Uterus (tissue), 2 donors: ENCODE results near the gene KBTBD7.

ENCODE experiments used
- POLR2A ChIP-seq, 2 donors: fragments of 450-650 bp; IDR thresholded peaks; one replicate each; pipeline ENCODE4 v1.6.1; 2016; ENCODE audit warnings: antibody characterized with exemption in 2 of 2, mild to moderate bottlenecking in 1 of 2, moderate library complexity in 1 of 2
- TF ChIP-seq, protein P1 (sequence below), 4 experiments: fragments of 200-600 bp in 2 of 4; fragments of 450-650 bp in 2 of 4; sonication (generic) in 2 of 4; IDR thresholded peaks; one replicate each; pipeline ENCODE4 v1.5.1; 2016 to 2019; ENCODE audit warnings: antibody characterized with exemption in 4 of 4, mild to moderate bottlenecking in 2 of 4, moderate library complexity in 1 of 4

GRCh38 chr13:41157048-41157717, 37.2 kb downstream of the KBTBD7 start:
- TF ChIP-seq, protein P1, sequence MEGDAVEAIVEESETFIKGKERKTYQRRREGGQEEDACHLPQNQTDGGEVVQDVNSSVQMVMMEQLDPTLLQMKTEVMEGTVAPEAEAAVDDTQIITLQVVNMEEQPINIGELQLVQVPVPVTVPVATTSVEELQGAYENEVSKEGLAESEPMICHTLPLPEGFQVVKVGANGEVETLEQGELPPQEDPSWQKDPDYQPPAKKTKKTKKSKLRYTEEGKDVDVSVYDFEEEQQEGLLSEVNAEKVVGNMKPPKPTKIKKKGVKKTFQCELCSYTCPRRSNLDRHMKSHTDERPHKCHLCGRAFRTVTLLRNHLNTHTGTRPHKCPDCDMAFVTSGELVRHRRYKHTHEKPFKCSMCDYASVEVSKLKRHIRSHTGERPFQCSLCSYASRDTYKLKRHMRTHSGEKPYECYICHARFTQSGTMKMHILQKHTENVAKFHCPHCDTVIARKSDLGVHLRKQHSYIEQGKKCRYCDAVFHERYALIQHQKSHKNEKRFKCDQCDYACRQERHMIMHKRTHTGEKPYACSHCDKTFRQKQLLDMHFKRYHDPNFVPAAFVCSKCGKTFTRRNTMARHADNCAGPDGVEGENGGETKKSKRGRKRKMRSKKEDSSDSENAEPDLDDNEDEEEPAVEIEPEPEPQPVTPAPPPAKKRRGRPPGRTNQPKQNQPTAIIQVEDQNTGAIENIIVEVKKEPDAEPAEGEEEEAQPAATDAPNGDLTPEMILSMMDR (IDR thresholded peaks at IDR 0.05), result no peak
- TF ChIP-seq POLR2A (IDR thresholded peaks at IDR 0.05), result no peak
